ENCODE measurements around the gene LMO3.

Gene LMO3

GRCh38 chr12:16606117-16606200 is at the start of gene LMO3:
TSS of gene LMO3 (minus strand) at chr12:16606162. CDS start at chr12:16600860, 5,302 bp downstream.
- DNase-seq (ENCODE audit: low read depth, low spot score): no peak

- no peak for DNase-seq (ENCODE audit: low read depth, low spot score)
Observed at GRCh38 chr12:16636435-16637055, 30.6 kb upstream of the LMO3 start.

GRCh38 chr12:16634786-16635185 is 28.8 kb upstream of the LMO3 start:
- DNase-seq (ENCODE audit: low read depth, low spot score): no peak

GRCh38 chr12:16626991-16627390 is 21.0 kb upstream of the LMO3 start:
- DNase-seq (ENCODE audit: low read depth, low spot score): no peak

GRCh38 chr12:16622338-16622737 is 16.4 kb upstream of the LMO3 start:
- no peak for DNase-seq (ENCODE audit: low read depth, low spot score)

- no peak for DNase-seq (ENCODE audit: low read depth, low spot score)
Observed at GRCh38 chr12:16619537-16619936, 13.6 kb upstream of the LMO3 start.

GRCh38 chr12:16618256-16618655 is 12.3 kb upstream of the LMO3 start:
- no peak for DNase-seq (ENCODE audit: low read depth, low spot score)

GRCh38 chr12:16613199-16613598 is 7.2 kb upstream of the LMO3 start:
- DNase-seq (ENCODE audit: low read depth, low spot score): no peak

GRCh38 chr12:16612647-16613046 is 6.7 kb upstream of the LMO3 start:
- no peak for DNase-seq (ENCODE audit: low read depth, low spot score)

GRCh38 chr12:16611146-16611545 is 5.2 kb upstream of the LMO3 start:
- no peak for DNase-seq (ENCODE audit: low read depth, low spot score)

- DNase-seq (ENCODE audit: low read depth, low spot score): no peak
Observed at GRCh38 chr12:16610743-16611142, 4.8 kb upstream of the LMO3 start.

GRCh38 chr12:16610001-16610585 is 4.1 kb upstream of the LMO3 start:
- no peak for DNase-seq (ENCODE audit: low read depth, low spot score)

- no peak for DNase-seq (ENCODE audit: low read depth, low spot score)
Observed at GRCh38 chr12:16608946-16609539, 3.1 kb upstream of the LMO3 start.

GRCh38 chr12:16607906-16608775 is 2.2 kb upstream of the LMO3 start:
- DNase-seq (ENCODE audit: low read depth, low spot score): no peak

GRCh38 chr12:16606991-16607390 is 1.0 kb upstream of the LMO3 start:
- no peak for DNase-seq (ENCODE audit: low read depth, low spot score)

- DNase-seq (ENCODE audit: low read depth, low spot score): no peak
Observed at GRCh38 chr12:16606201-16606849, 363 bp upstream of the LMO3 start.

GRCh38 chr12:16605642-16606116 is 283 bp downstream of the LMO3 start:
- no peak for DNase-seq (ENCODE audit: low read depth, low spot score)

- no peak for DNase-seq (ENCODE audit: low read depth, low spot score)
Observed at GRCh38 chr12:16604596-16605252, 1.2 kb downstream of the LMO3 start.

GRCh38 chr12:16603916-16604575 is 1.9 kb downstream of the LMO3 start:
- no peak for DNase-seq (ENCODE audit: low read depth, low spot score)

GRCh38 chr12:16603260-16603915 is 2.6 kb downstream of the LMO3 start:
- DNase-seq (ENCODE audit: low read depth, low spot score): no peak

- DNase-seq (ENCODE audit: low read depth, low spot score): no peak
Observed at GRCh38 chr12:16602412-16602811, 3.5 kb downstream of the LMO3 start.
